Ectodermal cell (in vitro differentiated cells): Measurements from ENCODE around the gene ADRB2.

Experiments used
- H3K27ac ChIP-seq: 2 replicates; pipeline ENCODE4 v1.7.0; 2013; ENCODE audit warnings: mild to moderate bottlenecking, low read depth, low read length; ENCODE audit not compliant: insufficient read depth, poor library complexity, severe bottlenecking
- H3K27me3 ChIP-seq: 2 replicates; pipeline ENCODE4 v1.7.0; 2013; ENCODE audit warnings: mild to moderate bottlenecking, low read length; ENCODE audit not compliant: insufficient read depth, control insufficient read depth, poor library complexity, severe bottlenecking
- H3K36me3 ChIP-seq: one replicate; pipeline ENCODE4 v1.7.0; 2013; ENCODE audit warnings: low read length; ENCODE audit not compliant: control insufficient read depth, insufficient read depth
- H3K4me1 ChIP-seq: one replicate; pipeline ENCODE4 v1.7.0; 2013; ENCODE audit warnings: low read length; ENCODE audit not compliant: control insufficient read depth, insufficient read depth
- H3K4me3 ChIP-seq: 2 replicates; pipeline ENCODE4 v1.7.0; 2013; ENCODE audit warnings: low read depth, low read length, control low read depth; ENCODE audit not compliant: insufficient read depth
- H3K9me3 ChIP-seq: 2 replicates; pipeline ENCODE4 v1.7.0; 2013; ENCODE audit warnings: mild to moderate bottlenecking, low read length, moderate library complexity; ENCODE audit not compliant: control insufficient read depth
- WGBS, 2 experiments: methylation state at CpG; one replicate each; pipeline ENCODE4 v1.1.7; 2013; ENCODE audit warnings: missing lambda C conversion rate in 2 of 2; 5-methylcytosine and 5-hydroxymethylcytosine counted together

Gene ADRB2

GRCh38 chr5:148804393-148804792, 22.0 kb upstream of the ADRB2 start:
- no peak overlapping the region for H3K27ac ChIP-seq
- 91 to 92% methylated on average over 6 of the region's 6 CpGs for WGBS, 2 experiments
- H3K4me3 ChIP-seq: no peak overlapping the region
- H3K27me3 ChIP-seq: no peaks in the 10 kb centered on the region
- H3K9me3 ChIP-seq: no peaks in the 10 kb centered on the region
- no peaks in the 10 kb centered on the region for H3K4me1 ChIP-seq
- no peaks in the 10 kb centered on the region for H3K36me3 ChIP-seq

GRCh38 chr5:148805326-148806290, 20.8 kb upstream of the ADRB2 start:
- Histone ChIP-seq H3K9me3 (no peaks in the 10 kb centered on the region), H3K4me1 (no peaks in the 10 kb centered on the region), H3K27ac (no peak overlapping the region), H3K4me3 (no peak overlapping the region), H3K27me3 (no peaks in the 10 kb centered on the region), H3K36me3 (no peaks in the 10 kb centered on the region)
- WGBS, 2 experiments: 78 to 83% methylated on average over 7 of the region's 7 CpGs

DNA sequence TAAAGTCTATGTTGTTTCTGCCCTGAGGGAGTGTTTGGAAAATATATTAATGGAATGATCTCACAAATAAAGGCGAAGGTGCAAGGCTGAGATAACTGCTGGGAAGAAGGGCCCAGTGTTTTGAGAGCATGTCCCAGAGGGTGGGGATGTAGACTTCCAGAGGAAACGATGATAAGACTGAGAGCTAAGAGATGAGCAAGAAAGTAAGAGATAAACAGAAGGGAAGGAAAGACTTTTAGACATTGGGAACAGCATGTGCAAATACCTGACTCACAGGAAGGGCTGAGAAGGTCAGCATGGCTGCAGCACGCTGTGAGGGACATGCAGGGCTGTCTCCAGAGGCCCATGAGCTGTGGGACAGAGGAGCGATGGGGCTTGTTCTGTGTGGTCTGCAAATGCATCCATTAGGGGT, 19.9 kb upstream of the ADRB2 start:
- no peak overlapping the region for H3K4me3 ChIP-seq
- WGBS, 2 experiments: 93 to 94% methylated on average over 4 of the region's 4 CpGs
- no peaks in the 10 kb centered on the region for H3K9me3 ChIP-seq
- no peaks in the 10 kb centered on the region for H3K4me1 ChIP-seq
- no peak overlapping the region for H3K27ac ChIP-seq
- no peaks in the 10 kb centered on the region for H3K27me3 ChIP-seq
- no peaks in the 10 kb centered on the region for H3K36me3 ChIP-seq

DNA sequence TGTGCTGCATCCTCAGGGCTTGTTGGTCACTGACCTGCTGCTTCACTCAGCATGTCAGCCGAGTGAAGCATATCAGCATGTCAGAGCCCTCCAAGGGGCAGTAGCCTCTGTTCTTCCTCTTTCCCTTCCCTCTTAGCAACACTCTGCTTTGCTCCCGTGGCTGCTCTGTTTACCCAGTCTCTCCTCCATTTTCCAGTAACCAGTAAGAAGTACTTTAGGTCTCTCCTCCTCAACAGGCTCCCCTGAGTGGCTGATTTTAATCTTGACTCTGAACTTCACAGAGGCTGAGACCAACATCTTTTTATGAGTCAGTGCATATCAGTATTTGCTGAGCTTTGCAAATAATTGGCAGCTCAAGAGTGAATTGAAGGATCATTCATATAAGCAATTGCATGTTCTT, 18.6 kb upstream of the ADRB2 start:
- no peaks in the 10 kb centered on the region for H3K4me1 ChIP-seq
- WGBS, 2 experiments: 48 to 53% methylated on average over 2 of the region's 2 CpGs
- H3K9me3 ChIP-seq: no peaks in the 10 kb centered on the region
- no peak overlapping the region for H3K27ac ChIP-seq
- H3K4me3 ChIP-seq: no peak overlapping the region
- no peaks in the 10 kb centered on the region for H3K36me3 ChIP-seq
- H3K27me3 ChIP-seq: no peaks in the 10 kb centered on the region

GRCh38 chr5:148808864-148809642, 17.4 kb upstream of the ADRB2 start:
- H3K27ac ChIP-seq: no peak overlapping the region

DNA sequence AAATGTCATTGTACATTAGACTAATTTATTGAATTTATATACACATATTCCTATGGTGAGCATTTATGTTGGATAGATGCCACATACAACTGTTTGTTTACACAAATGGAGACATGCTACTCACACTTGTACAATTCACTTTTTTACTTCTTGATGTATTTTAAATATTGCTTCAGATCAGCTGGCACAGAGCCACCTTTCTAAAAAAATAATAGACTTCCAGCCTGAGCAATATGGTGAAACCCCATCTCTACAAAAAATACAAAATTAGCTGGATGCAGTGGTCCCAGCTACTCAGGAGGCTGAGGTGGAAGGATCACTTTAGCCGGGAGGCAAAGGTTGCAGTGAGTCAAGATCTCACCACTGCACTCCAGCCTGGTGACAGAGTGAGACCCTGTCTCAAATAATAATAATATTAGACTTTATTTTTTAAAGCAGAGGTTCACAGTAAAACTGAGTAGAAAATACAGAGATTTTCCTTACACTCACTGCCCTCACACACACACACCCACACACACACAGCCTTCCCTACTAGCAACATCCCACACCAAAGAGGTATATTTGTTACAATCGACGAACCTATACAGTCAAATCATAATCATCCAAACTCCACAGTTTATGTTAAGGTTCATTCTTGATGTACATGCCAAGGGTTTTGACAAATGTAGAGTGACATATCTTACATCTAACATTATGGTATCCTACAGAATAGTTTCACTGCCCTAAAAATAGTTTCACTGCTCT, 16.5 kb upstream of the ADRB2 start:
- WGBS, 2 experiments: 85 to 93% methylated on average over 3 of the region's 3 CpGs
- H3K27ac ChIP-seq: no peak overlapping the region
- H3K9me3 ChIP-seq: no peaks in the 10 kb centered on the region
- H3K27me3 ChIP-seq: no peaks in the 10 kb centered on the region
- no peaks in the 10 kb centered on the region for H3K4me1 ChIP-seq
- no peaks in the 10 kb centered on the region for H3K36me3 ChIP-seq
- H3K4me3 ChIP-seq: no peak overlapping the region

More at GRCh38 chr5:148808864-148809642, 17.4 kb upstream of the ADRB2 start:
- Histone ChIP-seq H3K36me3 (no peaks in the 10 kb centered on the region), H3K4me1 (no peaks in the 10 kb centered on the region), H3K9me3 (no peaks in the 10 kb centered on the region), H3K4me3 (no peak overlapping the region), H3K27me3 (no peaks in the 10 kb centered on the region)
- 86 to 89% methylated on average over 9 to 10 of the region's 10 CpGs for WGBS, 2 experiments

GRCh38 chr5:148810823-148811222, 15.6 kb upstream of the ADRB2 start:
- no peaks in the 10 kb centered on the region for H3K4me1 ChIP-seq
- H3K27ac ChIP-seq: no peak overlapping the region
- no peak overlapping the region for H3K4me3 ChIP-seq
- no peaks in the 10 kb centered on the region for H3K36me3 ChIP-seq
- WGBS, 2 experiments: 83 to 96% methylated on average over 2 of the region's 2 CpGs
- no peaks in the 10 kb centered on the region for H3K27me3 ChIP-seq
- no peaks in the 10 kb centered on the region for H3K9me3 ChIP-seq

DNA sequence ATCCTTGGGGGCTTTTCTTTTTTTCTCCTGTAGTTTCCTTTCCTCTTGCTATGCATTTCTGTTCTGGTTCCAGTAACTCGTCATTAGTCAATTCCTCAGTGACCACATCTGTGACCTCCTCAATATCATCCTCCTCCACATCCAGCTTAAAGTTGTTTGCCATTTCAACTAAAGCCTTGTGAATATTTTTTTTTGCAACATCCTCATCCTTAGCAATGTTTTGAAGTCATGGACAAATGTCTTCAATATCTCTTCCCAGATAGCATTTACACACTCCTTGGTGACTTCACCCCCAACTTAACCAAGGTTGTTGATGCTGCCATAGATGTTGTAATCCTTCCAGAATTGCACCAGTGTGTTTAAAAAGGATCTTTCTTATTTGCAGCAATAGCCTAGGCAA, 14.7 kb upstream of the ADRB2 start:
- 91 to 92% methylated on average over 1 of the region's 1 CpG for WGBS, 2 experiments
- H3K27ac ChIP-seq: no peak overlapping the region

DNA sequence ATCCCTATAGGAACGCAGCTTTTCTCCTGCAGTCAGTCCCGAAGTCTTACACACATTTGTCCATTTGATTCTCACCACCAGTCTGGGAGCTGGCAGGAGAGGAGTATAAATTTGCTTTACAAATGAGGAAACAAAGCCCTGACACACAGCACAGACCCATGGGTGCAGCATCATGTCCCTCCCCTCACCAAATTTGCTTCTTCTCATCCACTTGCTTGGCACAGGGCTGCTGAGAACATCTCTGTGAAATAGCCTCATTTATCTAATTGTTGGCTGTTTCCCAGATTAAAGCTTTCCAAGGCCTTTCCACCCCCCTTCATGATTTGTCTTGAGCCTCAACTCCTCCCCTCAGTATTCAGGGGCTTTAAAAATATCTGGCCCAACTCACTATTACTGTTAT, 11.3 kb upstream of the ADRB2 start:
- H3K36me3 ChIP-seq: no peaks in the 10 kb centered on the region
- no peak overlapping the region for H3K27ac ChIP-seq
- H3K9me3 ChIP-seq: no peaks in the 10 kb centered on the region
- 91 to 97% methylated on average over 2 of the region's 2 CpGs for WGBS, 2 experiments
- H3K4me3 ChIP-seq: no peak overlapping the region
- H3K27me3 ChIP-seq: no peaks in the 10 kb centered on the region
- H3K4me1 ChIP-seq: no peaks in the 10 kb centered on the region

More for the DNA sequence above, 14.7 kb upstream of the ADRB2 start:
- no peaks in the 10 kb centered on the region for H3K4me1 ChIP-seq
- no peaks in the 10 kb centered on the region for H3K27me3 ChIP-seq
- no peaks in the 10 kb centered on the region for H3K36me3 ChIP-seq
- H3K9me3 ChIP-seq: no peaks in the 10 kb centered on the region
- no peak overlapping the region for H3K4me3 ChIP-seq

GRCh38 chr5:148815578-148815977, 10.8 kb upstream of the ADRB2 start:
- H3K27ac ChIP-seq: no peak overlapping the region
- no peaks in the 10 kb centered on the region for H3K36me3 ChIP-seq
- H3K4me1 ChIP-seq: no peaks in the 10 kb centered on the region
- no peaks in the 10 kb centered on the region for H3K9me3 ChIP-seq
- no peaks in the 10 kb centered on the region for H3K27me3 ChIP-seq
- no peak overlapping the region for H3K4me3 ChIP-seq
